ELR (cell line): ENCODE data around the gene KLHL30.

Experiments used
- DNase-seq: peaks from one replicate; pipeline ENCODE4 v3.0.0-alpha.2; 2015; ENCODE audit warnings: low read depth

Gene KLHL30

DNA sequence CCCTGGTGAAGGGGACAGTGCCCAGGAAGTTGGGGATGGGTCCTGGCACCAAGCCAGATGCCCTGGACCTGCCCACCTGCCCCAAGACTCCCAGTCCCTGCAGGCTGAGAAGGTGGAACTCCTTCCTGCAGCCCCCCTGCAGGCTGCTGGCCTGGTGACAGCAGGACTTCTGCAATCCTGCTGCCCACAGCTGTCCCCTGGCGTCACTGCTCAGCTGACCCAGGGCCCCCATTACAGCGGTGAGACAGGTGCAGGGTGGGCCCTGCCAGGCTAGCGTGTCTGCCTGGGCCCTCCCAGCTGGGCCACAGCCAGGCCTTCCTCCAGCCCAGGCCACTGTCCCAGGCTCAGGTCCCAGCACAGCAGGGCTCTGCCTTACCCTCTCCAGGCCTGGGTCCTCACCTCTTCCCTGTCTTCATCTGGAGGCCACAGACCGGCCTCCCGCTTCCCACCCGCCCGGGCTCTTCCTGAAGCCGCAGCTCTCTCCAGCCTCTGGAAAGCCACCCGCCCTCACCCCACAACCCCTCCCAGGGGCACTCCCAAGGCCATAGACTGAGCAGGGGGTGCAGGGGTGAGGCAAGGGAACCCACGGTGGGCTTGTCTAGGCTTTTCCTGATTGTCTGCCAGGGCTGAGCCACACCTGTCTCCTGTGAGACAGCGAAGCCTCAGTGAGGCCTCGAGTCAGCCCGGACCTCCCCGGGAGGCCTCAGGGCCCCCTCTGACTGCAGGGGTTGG, 11.5 kb downstream of the KLHL30 start:
- no peak for DNase-seq

DNA sequence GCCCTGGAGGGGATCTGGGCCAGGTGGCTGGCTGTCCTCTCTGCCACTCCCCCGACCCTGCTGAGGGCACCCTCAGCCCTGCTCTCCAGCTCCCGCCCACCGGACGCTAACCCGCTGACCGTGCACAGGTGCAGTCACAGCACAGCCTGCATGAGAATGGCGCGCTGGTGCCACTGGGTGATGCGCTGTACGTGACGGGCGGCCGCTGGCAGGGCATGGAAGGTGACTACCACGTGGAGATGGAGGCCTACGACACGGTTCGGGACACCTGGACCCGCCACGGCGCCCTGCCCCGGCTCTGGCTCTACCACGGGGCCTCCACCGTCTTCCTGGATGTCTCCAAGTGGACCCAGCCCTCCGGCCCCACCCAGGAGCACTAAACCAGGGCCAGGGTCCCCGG, 12.2 kb downstream of the KLHL30 start:
- DNase-seq = no peak

DNA sequence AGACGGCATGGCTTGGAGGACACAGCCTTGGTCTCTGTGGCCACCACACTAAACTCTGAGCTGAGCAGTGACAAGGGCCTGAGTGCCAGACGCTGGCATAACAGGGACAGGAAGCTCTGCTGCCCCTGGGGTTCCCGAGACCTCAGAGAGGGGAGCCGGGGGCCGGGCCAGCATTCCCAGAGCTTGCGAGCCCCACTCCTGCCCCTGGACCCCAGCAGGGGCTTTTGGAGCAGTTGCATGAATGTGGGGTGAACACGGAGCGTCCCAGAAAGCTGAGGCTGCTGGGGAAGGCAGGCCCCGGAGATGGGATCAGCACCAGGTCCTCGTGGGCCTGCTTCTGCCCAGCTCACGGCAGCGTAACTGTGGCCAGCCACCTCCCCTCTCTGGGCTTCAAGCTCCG, 12.7 kb downstream of the KLHL30 start:
- DNase-seq = no peak

DNA sequence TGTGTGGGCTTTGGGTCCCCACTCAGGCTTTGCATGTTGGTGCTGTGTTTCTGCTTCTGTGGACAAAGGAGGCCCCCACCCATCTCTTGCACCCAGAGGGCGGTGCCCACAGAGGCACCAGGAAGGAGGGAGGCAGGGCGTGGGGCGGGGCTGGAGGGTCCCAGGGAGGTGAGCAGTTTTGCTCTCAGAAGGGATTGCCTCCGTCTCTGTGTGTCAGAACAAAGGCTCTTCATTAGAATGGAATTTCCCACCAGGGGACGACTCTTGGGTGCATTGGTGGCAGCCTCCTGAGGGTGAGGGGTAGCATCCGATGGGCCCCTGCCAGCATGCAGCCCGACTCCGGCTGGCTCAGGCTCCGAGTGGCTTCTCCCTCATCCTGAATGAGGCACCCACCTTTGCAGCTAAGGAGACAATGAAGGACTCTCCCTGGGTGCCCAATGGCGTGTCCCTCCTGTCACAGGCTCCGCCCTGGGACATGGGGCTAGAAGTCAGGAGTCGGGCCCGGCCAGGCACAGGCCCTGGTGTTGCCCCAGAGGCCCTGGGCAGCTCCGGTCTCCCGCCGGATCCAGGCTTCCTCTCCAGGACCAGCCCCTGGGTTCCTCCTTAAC, 13.3 kb downstream of the KLHL30 start:
- DNase-seq = no peak

DNA sequence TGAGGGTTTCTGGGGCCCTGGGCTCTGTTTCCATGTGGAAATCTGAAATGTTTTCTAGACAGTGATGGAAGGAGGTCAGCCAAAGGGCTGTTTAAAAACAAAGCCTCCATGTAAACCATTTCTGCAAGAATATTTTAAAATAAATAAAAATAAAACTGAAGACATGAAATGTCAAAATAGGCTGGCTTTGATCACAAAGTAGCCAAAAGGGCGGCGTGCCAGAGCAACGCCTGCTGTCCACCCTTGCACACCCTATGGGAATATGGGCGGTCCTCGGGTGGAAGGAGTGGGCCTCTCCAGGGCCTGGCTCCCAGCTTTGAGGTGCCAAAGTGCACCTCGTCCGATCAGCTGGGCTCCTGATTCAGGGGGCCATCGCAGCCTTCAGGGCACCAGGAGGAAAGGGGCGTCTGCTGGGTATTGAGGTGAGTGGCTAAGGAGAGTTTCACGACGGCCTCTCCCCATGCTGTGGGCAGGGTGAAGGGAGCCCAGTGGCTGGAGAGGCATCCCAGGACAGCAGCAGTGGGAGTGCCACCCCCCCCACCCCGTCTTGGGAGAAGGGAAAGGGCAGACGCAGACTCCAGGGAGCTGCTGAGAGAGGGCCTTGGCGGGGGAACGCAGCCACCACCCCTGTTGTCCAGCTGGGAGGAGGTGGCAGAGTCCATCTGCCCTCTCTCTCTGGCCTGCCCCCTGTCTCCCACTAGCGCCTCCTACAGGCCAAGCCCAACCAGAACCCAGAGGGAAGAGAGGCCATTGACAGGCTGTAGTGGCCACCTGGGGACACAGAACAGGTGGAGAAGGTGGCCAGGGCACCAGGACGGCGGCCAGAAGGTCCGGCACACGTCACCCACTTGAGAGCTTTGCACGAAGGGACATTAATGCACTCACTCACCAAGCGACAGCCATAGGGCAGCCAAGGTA, 14.6 kb downstream of the KLHL30 start:
- no peak for DNase-seq

DNA sequence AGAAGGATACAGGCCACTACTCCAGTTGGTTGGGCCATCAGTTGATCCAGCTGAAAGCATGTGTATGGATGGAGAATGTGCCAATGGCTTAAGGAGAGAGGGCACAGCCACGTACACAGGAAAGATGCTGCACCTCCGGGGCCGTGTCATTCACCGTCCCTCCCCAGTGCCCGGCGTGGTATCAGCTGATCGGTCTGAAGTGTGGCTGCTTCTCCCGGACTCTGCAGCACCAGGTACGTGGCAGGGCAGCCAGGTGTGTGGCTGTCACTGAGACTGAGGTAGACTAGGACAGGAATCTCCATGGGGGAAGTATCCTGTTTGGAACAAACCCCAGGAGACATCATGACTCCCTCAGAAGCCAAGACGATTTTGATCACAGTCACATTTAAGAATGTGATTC, 16.1 kb downstream of the KLHL30 start:
- DNase-seq = no peak

DNA sequence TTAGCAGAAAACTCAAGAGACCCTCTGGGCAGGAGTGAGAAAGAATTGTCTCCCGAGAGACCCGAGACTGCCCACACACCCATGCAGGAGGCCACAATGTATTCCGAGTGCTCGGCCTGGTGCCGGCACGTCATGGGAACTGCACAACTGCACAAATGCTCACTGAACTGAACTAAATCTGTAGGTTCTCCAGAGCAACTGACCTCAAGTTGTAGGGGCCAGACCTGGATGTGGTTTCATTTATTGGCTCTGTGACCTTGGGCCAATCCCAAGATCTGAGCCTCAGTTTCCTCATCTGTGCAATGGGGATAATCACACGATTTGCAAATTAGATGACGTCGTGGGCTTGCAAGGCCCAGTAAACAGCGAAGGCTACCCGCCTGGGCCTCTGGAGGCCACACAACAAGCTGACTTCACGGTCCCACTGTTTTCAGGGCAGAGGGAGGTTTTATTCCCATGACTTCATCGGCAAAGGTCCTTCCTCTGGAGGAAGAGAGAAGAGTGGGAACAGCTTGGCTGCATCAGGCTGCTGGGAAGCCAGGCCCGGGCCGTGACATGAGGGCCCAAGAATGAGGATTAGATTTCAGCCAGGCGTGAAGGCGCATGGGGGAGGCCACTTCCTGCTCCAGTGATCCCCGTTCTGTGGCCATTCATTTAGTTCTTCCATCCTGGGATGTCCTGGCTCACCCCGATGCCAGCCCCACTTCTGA, 16.7 kb downstream of the KLHL30 start:
- no peak for DNase-seq

DNA sequence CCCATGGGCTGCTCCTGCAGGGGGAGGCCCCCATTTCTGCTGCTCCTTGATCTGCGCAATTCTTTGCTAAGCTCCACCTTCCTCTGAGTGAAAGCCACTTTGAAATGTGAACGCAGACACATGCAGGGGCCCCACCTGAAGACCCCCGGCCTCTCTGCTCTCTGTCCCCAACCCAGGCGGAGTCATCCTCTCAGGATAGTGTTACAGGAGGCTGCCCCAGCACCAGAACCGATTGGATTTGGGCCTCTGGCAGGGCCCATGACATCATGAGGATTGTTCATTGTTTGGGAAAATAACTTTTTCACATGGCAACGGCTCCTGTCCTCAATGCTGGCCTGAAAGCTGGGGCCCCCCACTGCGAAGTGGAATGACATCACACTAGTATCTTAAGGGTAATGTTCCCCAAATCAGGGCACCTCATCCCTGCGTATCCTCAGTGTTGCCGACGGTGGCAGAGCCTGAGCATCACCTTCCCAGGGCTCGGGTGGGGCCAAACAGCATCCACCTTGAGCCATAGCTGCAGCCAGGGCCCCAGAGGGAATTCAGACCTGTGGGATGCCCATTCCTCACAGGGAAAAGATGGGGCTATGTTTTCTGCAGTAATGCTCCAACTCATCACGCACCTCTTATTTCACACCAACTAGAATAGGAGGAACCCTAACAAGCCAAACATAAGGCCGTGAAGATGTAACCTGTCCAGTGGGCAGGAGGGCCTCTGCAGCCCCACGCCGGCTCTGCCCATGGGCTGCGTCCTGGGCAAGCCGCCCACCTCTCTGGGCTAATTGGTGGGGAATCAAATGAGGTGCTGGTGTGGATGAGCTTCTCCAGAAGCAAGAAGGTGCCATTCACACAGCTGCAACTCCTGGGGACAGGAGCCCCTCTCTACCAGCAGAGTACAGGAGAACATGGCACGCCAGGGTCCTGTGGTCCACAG, 17.6 kb downstream of the KLHL30 start:
- DNase-seq = no peak

DNA sequence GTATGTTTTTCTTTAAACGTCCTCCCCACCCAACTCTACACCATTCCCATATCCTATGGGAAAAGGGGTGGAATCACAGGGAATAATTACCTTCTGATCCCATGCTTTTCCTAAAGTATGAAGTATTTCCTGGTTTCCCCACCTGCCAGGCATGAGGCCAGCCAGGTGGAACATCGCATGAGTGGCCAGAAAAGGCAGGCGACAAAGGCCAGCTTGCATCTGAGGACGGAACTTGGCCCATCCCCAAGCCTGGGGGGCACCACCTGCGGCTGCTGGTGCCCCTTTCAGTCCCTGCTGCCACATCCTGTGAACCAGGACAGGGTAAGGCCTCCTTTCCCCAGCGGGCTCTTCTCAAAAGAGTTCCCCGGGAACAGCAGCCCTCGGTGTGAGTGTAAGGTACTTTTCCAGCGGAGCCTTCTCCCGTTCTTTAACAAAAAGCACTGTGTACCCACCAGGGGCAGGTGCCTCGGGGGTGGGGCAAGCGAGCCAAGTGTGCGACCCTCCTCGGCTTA, 19.1 kb downstream of the KLHL30 start:
- no peak for DNase-seq

DNA sequence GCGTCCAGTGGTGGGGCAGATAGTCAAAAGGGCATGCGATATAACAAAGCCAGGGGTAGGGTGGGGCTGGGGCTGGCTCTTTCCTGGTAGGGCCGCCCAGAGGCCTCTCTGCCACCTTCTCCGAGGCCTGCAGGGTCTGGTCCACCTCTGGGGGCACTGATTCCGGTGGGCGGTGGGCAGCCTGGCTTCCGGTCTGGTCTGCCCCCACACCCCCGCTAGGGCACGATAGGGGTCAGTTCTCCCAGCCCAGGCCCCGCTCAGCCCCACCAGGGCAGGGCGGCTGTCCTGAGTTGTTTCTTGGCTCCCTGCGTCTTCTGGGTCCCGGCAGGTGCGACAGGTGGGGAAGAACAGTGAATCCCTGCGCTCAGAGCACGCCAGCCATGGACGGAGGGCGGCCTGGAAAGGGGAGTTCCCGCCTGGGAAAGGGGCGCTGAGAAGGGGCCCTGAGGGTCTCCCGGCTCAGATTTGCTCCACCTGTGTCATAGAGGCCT, 19.6 kb downstream of the KLHL30 start:
- no peak for DNase-seq

DNA sequence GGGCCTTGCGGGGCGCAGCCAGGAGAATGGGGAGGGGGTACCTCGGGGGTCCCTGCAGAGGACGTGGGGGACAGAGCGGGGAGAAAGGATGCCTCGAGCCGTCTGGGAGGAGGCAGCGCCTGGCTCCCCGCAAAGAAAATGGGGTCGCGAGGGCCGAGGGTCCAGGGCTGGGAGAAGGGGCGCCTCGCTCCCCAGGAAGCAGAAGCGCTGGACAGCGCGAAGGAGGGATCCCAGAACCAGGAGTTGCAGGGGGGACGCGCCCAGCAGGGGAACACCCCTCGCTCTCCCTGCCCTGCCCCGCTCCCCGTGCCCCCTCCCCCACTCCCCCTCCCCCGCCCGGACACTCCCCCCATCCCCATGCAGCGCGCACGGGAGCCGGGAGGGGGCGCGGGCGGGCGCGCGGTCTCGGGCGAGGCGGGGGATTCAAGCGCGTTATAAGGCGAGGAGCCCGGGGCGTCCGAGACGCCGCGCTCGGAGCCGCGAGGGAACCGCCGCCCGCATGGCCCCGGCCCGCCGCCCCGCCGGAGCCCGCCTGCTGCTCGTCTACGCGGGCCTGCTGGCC, 20.1 kb downstream of the KLHL30 start, which contains the start of gene ERFE:
Gene ERFE (plus strand): TSS at position 462 of the 562 bp plus-strand sequence. CDS start 38 bp downstream, at position 500.
- peak; percentile 66 for DNase-seq

DNA sequence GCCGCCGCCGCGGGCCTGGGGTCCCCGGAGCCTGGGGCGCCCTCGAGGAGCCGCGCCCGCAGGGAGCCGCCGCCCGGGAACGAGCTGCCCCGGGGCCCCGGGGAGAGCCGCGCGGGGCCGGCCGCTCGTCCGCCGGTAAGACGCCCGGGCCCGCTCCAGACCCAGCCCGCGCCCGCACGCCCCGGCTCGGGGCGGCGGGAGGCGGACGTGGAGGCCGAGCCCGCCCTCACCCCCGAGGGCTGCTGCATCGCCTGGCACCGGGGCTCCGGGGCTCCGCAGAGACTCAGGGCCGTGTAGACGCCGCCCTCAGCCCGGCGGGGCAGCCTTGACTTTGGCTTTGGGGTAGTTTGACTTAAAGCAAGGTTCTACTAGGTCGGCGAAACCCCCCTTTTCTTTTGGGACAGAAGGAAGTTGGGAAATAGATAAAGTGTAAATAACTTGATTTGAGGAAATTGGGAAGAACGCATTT, 20.6 kb downstream of the KLHL30 start:
- peak; percentile 52 for DNase-seq

DNA sequence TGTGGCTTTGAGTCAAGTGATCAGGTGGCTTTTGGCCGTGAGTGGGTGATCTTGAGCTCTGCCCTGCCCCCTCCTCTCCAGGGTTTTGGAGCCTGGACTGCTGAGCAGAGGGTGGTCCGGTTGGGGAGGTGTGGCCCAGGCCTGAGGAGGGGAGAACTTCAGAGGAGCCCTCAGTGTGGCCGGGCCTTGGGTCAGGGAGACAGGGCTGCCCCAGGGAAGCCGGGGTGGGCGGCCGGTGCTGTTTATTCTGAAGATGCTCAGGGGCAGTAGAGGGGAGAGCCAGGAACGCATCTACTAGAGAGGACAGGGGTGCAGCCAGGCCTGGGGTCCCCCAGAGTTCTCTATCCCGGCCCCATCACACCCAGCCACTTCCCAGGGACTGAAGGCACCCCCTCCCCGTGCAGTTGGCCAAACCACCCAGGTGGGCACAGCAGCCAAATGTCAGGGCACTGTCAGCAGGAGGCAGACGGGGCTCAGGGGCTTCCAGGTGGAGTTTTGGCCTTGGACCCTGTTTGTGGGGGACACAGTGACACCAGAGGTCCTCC, 21.3 kb downstream of the KLHL30 start:
- DNase-seq = no peak

DNA sequence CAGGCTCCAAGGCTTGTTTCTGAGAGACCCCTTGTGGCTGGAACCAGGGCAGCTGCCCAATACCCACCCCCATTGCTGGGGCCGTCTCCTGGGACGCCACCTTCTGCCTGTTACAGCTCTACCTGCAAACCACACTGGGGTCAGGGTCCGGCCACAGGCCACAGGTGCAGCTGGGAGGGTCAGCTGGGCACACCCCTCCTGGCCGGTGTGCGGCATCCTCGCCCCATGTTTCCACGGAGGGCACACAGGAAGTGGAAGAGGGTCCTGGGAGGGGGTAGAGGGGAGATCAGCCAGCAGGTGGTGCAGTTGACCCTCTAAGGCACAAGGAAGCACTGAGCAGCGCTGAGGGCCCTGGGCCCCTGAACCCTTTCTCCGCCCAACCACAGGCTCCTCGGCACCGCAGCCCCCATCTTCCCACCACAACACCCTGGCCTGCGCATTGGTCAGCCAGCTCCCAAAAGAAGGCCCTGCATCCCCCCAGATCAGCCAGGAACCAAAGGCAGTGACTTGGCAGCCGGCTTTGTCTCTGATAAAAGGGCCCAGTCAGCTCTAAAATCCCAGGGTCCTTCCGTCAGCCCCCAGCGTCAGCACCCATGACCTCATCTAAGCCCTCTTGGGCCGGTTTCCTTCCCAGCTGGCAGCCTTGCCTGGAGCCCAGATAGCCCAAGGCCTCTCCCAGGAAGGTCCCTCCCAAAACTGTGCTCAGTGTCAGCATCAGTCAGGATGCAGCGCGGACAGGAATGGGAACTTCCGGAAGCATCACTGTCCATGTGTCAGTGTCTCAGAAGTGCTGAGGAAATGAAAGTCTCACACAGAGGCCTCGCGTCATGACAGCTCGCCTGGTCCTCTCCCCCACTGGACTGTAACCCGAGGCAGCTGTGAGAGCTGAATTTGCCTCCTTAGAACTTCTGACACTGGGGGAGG, 22.0 kb downstream of the KLHL30 start:
- no peak for DNase-seq

DNA sequence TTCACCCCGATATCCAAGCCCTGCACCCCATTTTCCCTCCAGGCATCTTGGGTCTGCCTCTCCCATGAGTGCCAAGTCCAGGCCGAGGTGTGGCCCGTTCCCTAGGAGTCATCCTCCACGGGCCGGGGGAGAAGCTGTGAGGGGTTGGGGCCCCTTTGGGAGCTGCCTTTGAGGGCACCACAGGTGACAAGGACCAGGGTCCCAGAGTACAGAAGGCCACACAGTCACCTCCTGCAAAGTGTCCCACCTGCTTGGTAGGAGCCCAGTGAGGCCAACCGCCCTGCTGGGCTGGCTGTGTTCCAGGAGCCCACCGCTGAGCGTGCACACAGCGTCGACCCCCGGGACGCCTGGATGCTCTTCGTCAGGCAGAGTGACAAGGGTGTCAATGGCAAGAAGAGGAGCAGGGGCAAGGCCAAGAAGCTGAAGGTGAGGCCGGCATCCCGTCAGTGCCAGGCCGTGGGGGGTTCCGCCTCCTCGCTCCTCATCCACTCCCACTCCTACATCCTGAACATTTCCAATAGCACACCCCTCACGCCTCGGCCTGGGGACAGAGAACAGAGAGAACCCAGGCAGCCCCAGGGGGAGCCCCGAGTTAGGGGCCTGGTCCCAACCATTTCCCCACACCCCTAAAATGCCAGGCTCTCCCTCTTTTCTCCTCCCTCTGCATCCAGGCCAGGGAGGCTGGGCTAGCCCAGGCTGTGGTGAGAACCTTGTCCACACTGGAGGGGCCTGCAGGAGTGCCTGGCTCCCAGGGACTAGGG, 23.0 kb downstream of the KLHL30 start:
- DNase-seq = no peak

DNA sequence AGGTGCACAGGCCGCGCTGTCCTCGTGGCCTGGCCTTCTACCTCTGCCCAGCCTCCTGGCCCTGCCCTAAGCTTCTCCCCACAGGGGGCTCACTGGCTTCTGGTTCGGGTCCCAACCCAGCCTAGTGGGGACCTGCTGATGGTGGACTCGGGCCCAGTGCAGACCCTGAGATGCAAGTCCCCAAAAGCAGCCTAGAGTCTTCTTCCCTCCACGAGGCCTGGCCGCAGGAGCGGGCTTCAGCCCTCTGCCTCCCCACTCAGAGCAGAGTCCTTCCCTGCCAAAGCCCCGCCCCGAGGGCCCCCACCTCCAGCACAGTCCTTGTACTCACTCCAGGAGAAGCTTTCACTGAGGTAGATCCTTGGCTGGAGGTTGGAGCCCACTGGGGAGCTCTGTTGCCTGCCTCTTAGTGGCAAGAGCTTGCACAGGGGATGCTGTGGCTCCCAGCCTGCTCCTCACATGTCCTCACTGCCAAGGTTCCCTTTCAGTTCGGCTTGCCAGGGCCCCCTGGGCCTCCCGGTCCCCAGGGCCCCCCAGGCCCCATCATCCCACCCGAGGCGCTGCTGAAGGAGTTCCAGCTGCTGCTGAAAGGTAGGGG, 23.9 kb downstream of the KLHL30 start:
- DNase-seq = no peak

DNA sequence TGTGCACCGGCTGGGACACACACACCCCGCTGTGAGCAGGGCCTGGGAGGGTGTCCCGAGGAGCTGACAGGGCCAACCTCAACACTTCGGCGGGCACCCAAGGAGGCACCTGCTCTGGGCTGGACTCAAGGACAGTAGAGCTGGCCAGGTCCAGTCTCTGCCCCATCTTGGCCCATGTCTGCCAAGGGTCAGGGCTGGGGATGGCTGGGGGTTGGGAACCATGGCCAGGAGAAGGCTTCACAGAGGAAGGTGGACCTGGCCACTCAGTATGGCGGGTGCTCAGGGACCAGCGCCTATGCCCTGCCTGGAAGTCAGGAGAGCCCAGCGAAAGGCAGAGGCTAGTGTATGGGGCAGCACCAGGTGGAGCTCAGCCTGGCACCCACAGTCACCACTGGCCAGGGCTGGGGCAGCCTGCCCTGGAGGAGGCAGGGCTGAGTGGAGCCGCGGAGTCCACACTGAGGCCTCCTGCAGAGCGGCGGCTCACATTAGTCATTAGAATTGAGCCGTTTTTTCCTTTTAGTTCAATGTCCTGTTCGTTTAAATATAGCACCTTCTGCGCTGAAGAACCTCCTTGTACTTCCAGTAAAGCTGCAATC, 24.5 kb downstream of the KLHL30 start:
- DNase-seq = peak; percentile 37
